Left lung (tissue), 10 donors: ENCODE data around the gene BLMH. TPM values are rescaled to one million over a fixed set of nuclear protein-coding genes. Genes with fewer than 3 reads are reported as not detected.
A peak's percentile ranks its signal among the peaks of the same experiment; 100 is the strongest.
"Not testable (repeated sequence)": the region's sequence is repeated elsewhere in the genome, so short reads cannot be mapped to it uniquely, and the experiment has no call there.

Experiments used
- ATAC-seq: fragments of 200-7000 bp; cut with Tn5 transposase; one replicate; pipeline ENCODE4 v1.9.1; 2020; ENCODE audit warnings: moderate library complexity
- DNase-seq, 4 donors: peaks; one replicate each; pipeline ENCODE4 v3.0.0-alpha.2; 2013 to 2020
- H3K27ac ChIP-seq, 2 donors: fragments of 200-600 bp; sonication (generic) in 1 of 2; one replicate each; pipeline versions ENCODE4 v1.5.0 to v1.8.0; 2020 to 2021
- H3K27me3 ChIP-seq, 2 donors: fragments of 200-600 bp; sonication (generic) in 1 of 2; one replicate each; pipeline versions ENCODE4 v1.5.0 to v1.8.0; 2020 to 2021
- H3K36me3 ChIP-seq, 2 donors: fragments of 200-600 bp; sonication (generic) in 1 of 2; one replicate each; pipeline versions ENCODE4 v1.5.0 to v1.8.0; 2020 to 2021
- H3K4me1 ChIP-seq, 2 donors: fragments of 200-600 bp; one replicate each; pipeline ENCODE4 v1.8.0; 2021
- H3K4me3 ChIP-seq, 2 donors: fragments of 200-600 bp; sonication (generic) in 1 of 2; one replicate each; pipeline versions ENCODE4 v1.5.0 to v1.8.0; 2020 to 2021; ENCODE audit warnings: mild to moderate bottlenecking in 1 of 2
- H3K9me3 ChIP-seq, 2 donors: fragments of 200-600 bp; sonication (generic) in 1 of 2; one replicate each; pipeline versions ENCODE4 v1.5.0 to v1.8.0; 2020 to 2021
- CTCF ChIP-seq, 2 donors: fragments of 200-600 bp; sonication (generic) in 1 of 2; IDR thresholded peaks; one replicate each; pipeline versions ENCODE4 v1.5.0 to v1.8.0; 2021; ENCODE audit warnings: antibody characterized with exemption in 2 of 2
- intact Hi-C, 2 donors: fragments of 100-400 bp; cut with DNase I; formaldehyde crosslinking; loops; one replicate each; pipeline versions ENCODE4 v1.11.2 to v1.14.2; 2022
- polyA plus RNA-seq, 6 donors: library from polyadenylated mRNA; unstranded; fragments of 120-200 nt; gene quantifications; one replicate each; pipeline ENCODE4 v1.2.1, GENCODE V29; 2013; ENCODE audit not compliant: insufficient read length in 6 of 6
- total RNA-seq, 2 donors: library from RNA; stranded (reverse); fragmentation: NEBNext Ultra II Directional; extraction: Animal tissue kit (Norgen Biotek cat#: 25700); gene quantifications; one replicate each; pipeline ENCODE4 v1.2.1, GENCODE V29; 2021
- donor health status: DM: no; HTN: yes; CAD: no.
- donor health status: DM: no; HTN: no; CAD: no.

BLMH gene
- total and polyA plus RNA-seq, 8 donors: 30.0 to 77.3 (median 68.8) TPM

- H3K27ac ChIP-seq: peak overlapping the region in 1 of 2 donors; percentile 28
- no peak overlapping the region for H3K4me3 ChIP-seq
- intact Hi-C loops: no loop called here
- H3K36me3 ChIP-seq: no peaks in the 10 kb centered on the region
- H3K27me3 ChIP-seq: no peaks in the 10 kb centered on the region
- H3K4me1 ChIP-seq: no peaks in the 10 kb centered on the region
- ATAC-seq (no peak), DNase-seq (no peak)
- TF ChIP-seq CTCF (IDR thresholded peaks at IDR 0.05): no peak
- H3K9me3 ChIP-seq: no peaks in the 10 kb centered on the region
Observed at GRCh38 chr17:30208214-30208613, 83.5 kb downstream of the BLMH start.

GRCh38 chr17:30207655-30208054 is 84.1 kb downstream of the BLMH start:
- H3K36me3 ChIP-seq: no peaks in the 10 kb centered on the region
- no peak for ATAC-seq
- intact Hi-C loops: no loop called here

GRCh38 chr17:30203471-30203981 is 88.2 kb downstream of the BLMH start:
- no peaks in the 10 kb centered on the region for H3K9me3 ChIP-seq
- intact Hi-C loops: no loop called here
- ATAC-seq (no peak), DNase-seq (no peak)
- H3K36me3 ChIP-seq: no peaks in the 10 kb centered on the region
- H3K27ac ChIP-seq: no peak overlapping the region
- no peaks in the 10 kb centered on the region for H3K4me1 ChIP-seq
- TF ChIP-seq CTCF (IDR thresholded peaks at IDR 0.05): no peak
- no peak overlapping the region for H3K4me3 ChIP-seq
- no peaks in the 10 kb centered on the region for H3K27me3 ChIP-seq

More at GRCh38 chr17:30207655-30208054, 84.1 kb downstream of the BLMH start:
- DNase-seq: no peak
- Histone ChIP-seq H3K4me3 (no peak overlapping the region), H3K27ac (peak overlapping the region in 1 of 2 donors; percentile 28), H3K9me3 (no peaks in the 10 kb centered on the region), H3K27me3 (no peaks in the 10 kb centered on the region), H3K4me1 (no peaks in the 10 kb centered on the region)
- no peak for TF ChIP-seq CTCF (IDR thresholded peaks at IDR 0.05)

GRCh38 chr17:30200656-30201055 is 91.1 kb downstream of the BLMH start:
- H3K4me1 ChIP-seq, H3K4me3 ChIP-seq, intact Hi-C loops, H3K36me3 ChIP-seq, H3K9me3 ChIP-seq, ATAC-seq, DNase-seq, H3K27me3 ChIP-seq, H3K27ac ChIP-seq: not testable (repeated sequence)

GRCh38 chr17:30200106-30200505 is 91.6 kb downstream of the BLMH start:
- Histone ChIP-seq H3K9me3 (no peaks in the 10 kb centered on the region), H3K4me3 (no peak overlapping the region), H3K36me3 (no peaks in the 10 kb centered on the region), H3K27me3 (no peaks in the 10 kb centered on the region), H3K4me1 (no peaks in the 10 kb centered on the region), H3K27ac (no peak overlapping the region)
- DNase-seq: no peak
- intact Hi-C loops: no loop called here
- ATAC-seq: no peak
- no peak for TF ChIP-seq CTCF (IDR thresholded peaks at IDR 0.05)

- no peak for TF ChIP-seq CTCF (IDR thresholded peaks at IDR 0.05)
- intact Hi-C loops: no loop called here
- Histone ChIP-seq H3K9me3 (no peaks in the 10 kb centered on the region), H3K27ac (no peak overlapping the region), H3K36me3 (no peaks in the 10 kb centered on the region), H3K27me3 (no peaks in the 10 kb centered on the region), H3K4me3 (no peak overlapping the region), H3K4me1 (no peaks in the 10 kb centered on the region)
- ATAC-seq: no peak
- no peak for DNase-seq
Observed at GRCh38 chr17:30199600-30199999, 92.1 kb downstream of the BLMH start.
